HCEC 1CT (cell line): ENCODE data around the gene PRXL2B.

Source experiments
- DNase-seq: peaks from one replicate; pipeline ENCODE4 v3.0.0-alpha.2; 2017

PRXL2B gene

DNA sequence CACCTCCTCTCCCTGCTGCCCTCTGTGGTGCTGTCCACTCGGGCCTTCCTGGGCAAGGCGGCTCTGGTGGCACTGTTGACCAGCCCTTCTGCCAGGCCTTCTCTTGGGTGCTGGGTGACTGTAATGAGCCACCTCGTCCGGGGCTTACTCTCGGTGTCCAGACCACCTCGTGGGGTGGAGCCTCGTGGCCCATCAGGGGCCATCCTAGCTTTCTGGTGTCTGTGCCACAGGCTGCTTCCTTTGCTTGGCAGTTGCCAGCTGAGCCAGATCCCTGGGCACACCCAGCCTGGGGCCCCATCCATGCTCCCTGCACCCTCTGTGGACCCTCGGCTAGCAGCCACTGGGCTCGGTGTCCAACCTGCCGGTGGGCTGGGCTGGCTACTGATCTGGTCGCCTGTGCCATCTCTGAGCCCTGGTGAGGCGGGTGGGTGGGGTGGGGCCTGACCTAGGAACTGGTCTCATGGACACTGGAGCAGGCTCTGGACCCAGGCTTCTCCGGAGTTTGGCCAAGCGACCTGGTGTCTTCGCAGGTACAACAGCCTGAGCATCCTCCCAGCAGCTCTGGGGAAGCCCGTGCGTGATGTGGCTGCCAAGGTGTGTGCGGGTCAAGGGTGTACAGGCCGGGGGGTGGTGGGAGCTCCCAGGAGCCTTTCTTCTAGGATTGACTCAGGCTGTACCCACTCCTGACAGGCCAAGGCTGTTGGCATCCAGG, 1.4 kb downstream of the PRXL2B start:
- no peak for DNase-seq

DNA sequence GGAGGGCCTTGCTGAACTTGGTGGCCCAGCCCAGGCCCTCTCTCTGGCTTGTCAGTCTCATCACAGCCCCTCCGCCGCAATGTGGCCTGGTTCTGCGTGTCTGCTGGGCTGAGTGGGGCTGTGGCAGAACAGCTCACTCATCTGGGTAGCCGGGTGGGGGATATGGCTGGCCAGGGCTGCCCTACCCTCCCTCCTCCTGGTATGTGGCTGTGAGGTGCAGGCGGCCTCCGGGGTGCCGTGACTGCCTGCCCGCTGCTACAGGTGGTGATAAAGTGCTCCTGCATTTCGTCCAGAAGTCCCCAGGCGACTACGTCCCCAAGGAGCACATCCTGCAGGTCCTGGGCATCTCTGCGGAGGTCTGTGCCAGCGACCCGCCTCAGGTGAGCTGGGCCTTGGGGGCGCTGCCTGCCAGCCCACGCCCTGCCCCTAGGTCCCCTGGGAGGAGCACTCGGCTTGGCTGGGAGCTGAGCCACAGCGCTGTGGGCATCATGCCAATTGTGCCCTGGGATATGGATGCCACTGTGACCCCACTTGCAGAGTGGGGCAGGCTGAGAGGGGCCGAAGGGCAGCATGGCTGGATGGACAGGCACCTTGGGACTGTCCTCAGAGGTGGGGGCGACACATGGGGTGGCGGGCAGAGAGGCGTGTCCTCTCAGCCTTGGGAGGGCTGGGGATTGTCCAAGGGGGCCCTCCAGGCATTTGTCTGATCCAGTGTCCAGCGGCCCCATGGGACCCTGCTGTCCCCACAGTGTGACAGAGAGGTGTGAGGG, 2.3 kb downstream of the PRXL2B start:
- DNase-seq, result no peak

DNA sequence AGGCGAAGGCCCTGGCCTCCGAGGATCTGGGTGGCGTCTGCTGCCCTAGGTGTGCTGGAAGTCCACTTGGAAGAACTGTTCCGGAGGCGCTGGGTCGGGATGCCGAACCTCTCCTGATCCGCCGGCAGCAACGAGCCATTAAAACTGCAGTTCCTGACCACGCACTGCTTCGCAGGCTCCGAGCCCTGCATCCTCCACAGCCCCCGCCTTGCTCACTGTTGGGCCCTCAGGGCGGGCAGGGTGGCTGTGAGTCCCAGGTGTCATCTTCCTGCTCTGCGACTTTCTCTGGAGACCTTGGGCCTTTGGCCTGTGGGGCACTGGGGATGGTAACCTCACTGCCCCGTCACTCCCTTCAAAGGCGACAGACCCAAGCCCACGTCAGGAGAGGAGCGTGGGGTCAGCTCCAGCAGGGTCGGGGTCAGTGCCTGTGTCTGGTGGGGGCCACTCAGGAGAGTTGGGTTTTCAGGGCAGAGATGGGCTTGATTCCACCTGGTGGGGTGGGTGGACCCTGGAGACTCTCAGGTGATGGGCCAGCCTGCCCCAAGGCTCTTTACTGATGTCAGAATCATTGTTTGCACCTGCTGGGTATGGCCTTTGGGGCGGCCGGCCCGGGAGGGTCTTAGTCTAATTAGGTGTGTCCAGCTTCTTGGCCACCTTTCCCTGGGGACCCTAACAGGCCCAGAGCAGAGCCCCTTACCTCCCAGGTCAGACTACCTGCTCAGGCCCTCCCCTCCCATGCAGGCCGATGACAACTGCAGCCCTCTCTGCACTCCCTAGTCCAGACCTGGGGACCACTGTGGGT, 3.1 kb downstream of the PRXL2B start:
- no peak for DNase-seq

- no peak for DNase-seq
Measured at GRCh38 chr1:2590233-2591141, 3.9 kb downstream of the PRXL2B start.

- DNase-seq, result no peak
Measured at GRCh38 chr1:2591233-2591580, 4.6 kb downstream of the PRXL2B start.

- DNase-seq, result no peak
Measured at GRCh38 chr1:2591581-2592261, 5.1 kb downstream of the PRXL2B start.

- no peak for DNase-seq
Measured at GRCh38 chr1:2592672-2593071, 6.1 kb downstream of the PRXL2B start.

- no peak for DNase-seq
Measured at GRCh38 chr1:2593251-2593878, 6.8 kb downstream of the PRXL2B start.

DNA sequence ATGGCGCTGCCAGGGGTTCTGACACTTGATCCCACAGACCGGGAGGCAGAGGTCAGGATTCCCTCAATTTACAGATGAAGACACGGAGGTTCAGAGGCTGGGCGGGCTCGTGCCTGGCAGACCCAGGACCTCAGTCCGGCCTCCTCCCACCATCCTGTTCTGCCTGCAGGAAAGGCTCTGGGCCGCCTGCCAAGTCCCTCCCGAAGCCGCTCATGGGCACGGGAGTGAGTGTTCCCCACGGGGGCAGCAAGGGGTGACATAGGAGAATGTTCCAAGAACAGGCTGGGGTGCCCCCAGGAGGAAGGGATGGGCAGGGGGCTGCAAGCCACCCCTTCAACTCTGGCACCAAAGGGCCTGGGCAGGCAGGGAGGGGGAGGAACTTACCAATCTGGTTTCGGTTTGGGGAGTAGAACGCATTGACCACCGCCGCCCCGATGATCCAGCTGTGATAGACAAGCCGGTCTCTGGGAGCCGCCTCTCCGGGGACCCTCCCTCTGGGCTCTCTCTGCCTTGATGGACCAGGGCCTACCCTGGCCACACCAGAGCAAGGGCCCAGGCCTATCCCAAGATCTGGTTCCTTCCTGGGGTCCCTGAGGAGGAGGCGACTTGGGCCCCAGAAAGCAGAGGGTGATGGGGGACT, 7.5 kb downstream of the PRXL2B start:
- DNase-seq, result no peak

GRCh38 chr1:2594641-2595131, 8.1 kb downstream of the PRXL2B start:
- DNase-seq, result no peak

DNA sequence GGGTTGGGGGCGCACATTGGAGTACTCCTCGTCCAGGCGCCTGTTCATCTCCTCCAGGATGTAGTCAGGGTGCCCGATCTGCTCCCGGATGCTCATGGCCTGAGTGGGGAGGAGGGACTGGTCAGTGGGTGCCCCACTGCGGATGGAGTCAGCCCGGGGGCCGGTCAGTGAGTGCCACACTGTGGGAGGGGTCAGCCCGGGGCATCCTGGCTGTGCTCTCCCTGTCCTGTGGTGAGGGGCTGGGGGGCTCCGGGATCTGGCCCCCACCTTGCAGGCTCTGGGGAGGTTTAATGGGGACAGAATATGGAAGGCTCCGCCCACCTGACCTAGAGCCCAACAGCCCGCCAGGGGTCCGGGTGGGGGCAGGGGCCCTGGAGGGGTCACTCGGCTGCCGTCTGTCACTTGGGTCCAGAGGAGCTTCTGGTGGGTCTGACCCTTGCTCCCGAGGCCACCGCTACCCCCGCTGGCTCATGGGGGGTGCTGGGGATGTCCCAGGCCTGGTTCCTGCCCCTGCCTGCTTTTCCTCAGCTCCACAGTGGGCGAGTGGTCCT, 8.8 kb downstream of the PRXL2B start:
- no peak for DNase-seq

DNA sequence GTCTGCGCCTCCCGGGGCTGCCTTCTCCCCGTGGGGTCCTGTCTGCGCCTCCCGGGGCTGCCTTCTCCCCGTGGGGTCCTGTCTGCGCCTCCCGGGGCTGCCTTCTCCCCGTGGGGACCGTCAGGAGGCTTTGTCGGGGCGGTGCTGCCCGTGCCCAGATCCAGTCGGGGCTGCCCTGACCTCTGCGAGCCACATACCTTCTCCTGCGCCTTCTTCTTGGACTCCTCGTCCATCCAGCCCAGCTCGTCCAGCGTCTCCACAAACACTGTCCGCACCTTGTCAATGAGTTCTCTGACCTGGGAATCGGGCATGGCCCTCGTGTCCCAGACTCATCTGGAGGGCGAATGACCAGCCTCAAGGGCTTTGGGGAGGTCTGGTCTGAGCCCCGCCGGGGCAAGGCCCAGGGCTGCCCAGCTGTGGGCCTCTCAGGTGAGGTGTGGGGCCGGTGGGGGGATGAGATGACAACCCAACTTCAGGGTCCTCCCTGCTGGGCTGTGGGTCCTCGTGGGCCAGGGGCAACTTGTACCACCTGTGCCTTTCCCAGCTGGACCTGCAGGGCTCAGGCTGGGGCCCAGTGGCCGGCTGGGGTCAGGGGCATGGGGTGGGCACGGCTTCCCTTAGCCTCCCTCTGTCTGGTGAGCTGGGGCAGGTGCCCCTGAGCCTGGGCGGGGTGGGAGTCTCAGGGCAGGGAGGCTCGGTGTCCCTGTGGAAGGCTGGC, 9.4 kb downstream of the PRXL2B start:
- no peak for DNase-seq

DNA sequence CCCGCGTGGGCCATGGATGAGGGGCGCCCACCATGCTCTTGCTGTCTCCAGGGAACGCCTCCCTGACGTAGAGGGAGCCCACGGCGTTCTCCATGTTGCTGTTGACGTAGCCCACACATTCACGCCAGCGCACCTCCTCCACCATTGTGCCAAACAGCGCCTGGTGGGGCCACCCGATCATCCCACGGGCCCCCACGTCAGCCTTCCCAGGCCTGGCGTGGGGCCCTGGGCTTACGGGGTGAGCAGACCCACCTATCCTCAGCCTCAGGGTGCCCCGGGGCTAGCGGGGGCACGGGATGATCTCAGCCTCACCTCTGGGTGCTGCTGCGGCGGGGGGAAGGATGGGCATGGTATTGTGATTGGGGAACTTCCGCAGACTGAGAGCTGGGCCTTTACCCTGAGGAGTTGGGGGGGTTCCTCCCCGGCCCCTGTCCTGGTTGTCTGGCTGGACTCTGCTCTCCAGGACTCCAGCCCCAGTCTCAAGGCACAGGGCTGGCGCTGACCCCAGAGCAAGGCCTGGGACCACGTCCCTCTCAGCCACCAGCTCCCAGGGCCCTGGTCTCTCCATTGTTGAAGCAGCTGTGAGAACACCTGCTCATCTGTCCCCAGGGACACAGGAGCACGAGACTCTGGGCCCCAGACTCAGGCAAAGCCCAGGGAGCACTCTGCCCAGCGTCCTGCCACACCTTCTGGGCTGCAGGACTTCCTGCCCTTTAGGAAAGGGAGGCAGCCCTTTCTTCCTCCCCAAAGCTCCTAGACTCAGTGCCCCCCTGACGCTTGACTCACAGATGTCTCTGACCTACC, 10.2 kb downstream of the PRXL2B start:
- DNase-seq, result no peak

- no peak for DNase-seq
Measured at GRCh38 chr1:2597441-2598328, 11.1 kb downstream of the PRXL2B start.

GRCh38 chr1:2598329-2598931, 11.9 kb downstream of the PRXL2B start:
- DNase-seq, result no peak

GRCh38 chr1:2601721-2602303, 15.2 kb downstream of the PRXL2B start:
- DNase-seq, result no peak

- no peak for DNase-seq
Measured at GRCh38 chr1:2602311-2602835, 15.8 kb downstream of the PRXL2B start.
